Measurements from ENCODE around the gene SRPK3.

Gene SRPK3

GRCh38 chrX:153800177-153800722 is 19.4 kb downstream of the SRPK3 start:
- H3K36me3 Mint-ChIP-seq (ENCODE audit: low read depth), result peaks cover 36% of the 10 kb centered on the region
- H3K4me1 Mint-ChIP-seq (ENCODE audit: low read depth), result peaks cover 16% of the 10 kb centered on the region
- no peak for DNase-seq
- H3K9me3 Mint-ChIP-seq, result no peaks in the 10 kb centered on the region
- peaks cover 10% of the 10 kb centered on the region for H3K27me3 Mint-ChIP-seq
- no peak overlapping the region for H3K4me3 Mint-ChIP-seq
- no peak overlapping the region for H3K27ac Mint-ChIP-seq

DNA sequence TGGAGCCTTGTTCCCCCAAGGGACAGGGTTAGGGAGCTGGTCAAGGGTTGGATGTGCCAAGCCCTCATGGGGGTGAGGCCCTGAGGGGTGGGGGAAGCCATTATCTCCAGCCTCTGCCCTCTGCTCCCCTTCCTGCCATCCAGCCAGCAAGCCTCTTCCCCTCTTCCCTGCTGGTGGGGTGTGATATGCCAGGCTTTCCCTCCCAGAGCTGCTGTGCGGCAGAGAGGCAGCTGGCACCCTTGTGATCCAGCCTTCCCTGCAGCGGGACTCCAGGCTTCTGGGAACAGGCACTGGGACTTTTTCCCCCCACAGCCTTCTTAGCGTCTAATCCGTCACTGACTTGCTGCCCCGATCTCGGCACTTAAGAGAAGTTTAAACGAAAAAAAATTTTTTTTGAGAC is 19.9 kb downstream of the SRPK3 start:
- Mint-ChIP-seq H3K9me3 (no peaks in the 10 kb centered on the region), H3K4me1 (ENCODE audit: low read depth) (peaks cover 15% of the 10 kb centered on the region), H3K27ac (no peak overlapping the region), H3K36me3 (ENCODE audit: low read depth) (peaks cover 31% of the 10 kb centered on the region), H3K4me3 (no peak overlapping the region), H3K27me3 (peaks cover 13% of the 10 kb centered on the region)
- no peak for DNase-seq

- Mint-ChIP-seq H3K4me3 (no peak overlapping the region), H3K4me1 (ENCODE audit: low read depth) (peaks cover 6% of the 10 kb centered on the region), H3K36me3 (ENCODE audit: low read depth) (peaks cover 22% of the 10 kb centered on the region), H3K27ac (no peak overlapping the region), H3K9me3 (no peaks in the 10 kb centered on the region), H3K27me3 (peaks cover 6% of the 10 kb centered on the region)
- no peak for DNase-seq
Observed at GRCh38 chrX:153801669-153802068, 20.8 kb downstream of the SRPK3 start.

- Mint-ChIP-seq H3K4me1 (ENCODE audit: low read depth) (peaks cover 1% of the 10 kb centered on the region), H3K27ac (no peak overlapping the region), H3K4me3 (no peak overlapping the region), H3K27me3 (peaks cover 6% of the 10 kb centered on the region), H3K36me3 (ENCODE audit: low read depth) (peaks cover 16% of the 10 kb centered on the region), H3K9me3 (no peaks in the 10 kb centered on the region)
- DNase-seq, result no peak
Observed at GRCh38 chrX:153802513-153803045, 21.7 kb downstream of the SRPK3 start.

GRCh38 chrX:153803211-153804099 is 22.6 kb downstream of the SRPK3 start:
- H3K9me3 Mint-ChIP-seq, result no peaks in the 10 kb centered on the region
- no peaks in the 10 kb centered on the region for H3K4me1 Mint-ChIP-seq (ENCODE audit: low read depth)
- DNase-seq, result no peak
- H3K27ac Mint-ChIP-seq, result no peak overlapping the region
- no peak overlapping the region for H3K4me3 Mint-ChIP-seq
- H3K27me3 Mint-ChIP-seq, result peaks cover 8% of the 10 kb centered on the region
- peaks cover 10% of the 10 kb centered on the region for H3K36me3 Mint-ChIP-seq (ENCODE audit: low read depth)

DNA sequence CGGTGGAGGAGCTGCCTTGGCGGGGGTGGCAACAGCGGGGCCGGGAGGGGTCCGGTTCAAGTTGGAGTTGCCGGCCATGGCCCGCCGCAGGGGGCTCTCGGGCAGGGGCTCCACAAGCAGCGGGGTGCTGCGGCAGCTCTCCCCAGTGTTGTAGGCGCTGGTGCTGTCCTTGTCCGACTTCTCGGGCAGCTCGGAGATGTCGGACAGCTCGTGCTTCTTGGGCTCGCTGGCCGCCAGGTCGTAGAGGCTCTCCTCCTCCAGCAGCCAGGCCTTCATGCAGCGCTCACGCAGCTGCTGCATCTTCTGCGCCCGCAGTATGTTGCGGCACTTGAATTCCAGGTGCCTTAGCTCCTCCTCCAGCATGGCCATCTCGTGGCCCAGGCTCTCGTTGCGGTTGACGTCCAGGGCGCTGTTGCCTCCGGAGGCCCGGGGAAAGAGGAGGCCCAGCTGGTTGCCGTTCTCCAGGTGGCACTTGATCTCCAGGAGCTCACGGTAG is 23.3 kb downstream of the SRPK3 start:
- Mint-ChIP-seq H3K4me3 (no peak overlapping the region), H3K27ac (no peak overlapping the region), H3K27me3 (peaks cover 8% of the 10 kb centered on the region), H3K9me3 (no peaks in the 10 kb centered on the region), H3K36me3 (ENCODE audit: low read depth) (peaks cover 3% of the 10 kb centered on the region), H3K4me1 (ENCODE audit: low read depth) (no peaks in the 10 kb centered on the region)
- no peak for DNase-seq

DNA sequence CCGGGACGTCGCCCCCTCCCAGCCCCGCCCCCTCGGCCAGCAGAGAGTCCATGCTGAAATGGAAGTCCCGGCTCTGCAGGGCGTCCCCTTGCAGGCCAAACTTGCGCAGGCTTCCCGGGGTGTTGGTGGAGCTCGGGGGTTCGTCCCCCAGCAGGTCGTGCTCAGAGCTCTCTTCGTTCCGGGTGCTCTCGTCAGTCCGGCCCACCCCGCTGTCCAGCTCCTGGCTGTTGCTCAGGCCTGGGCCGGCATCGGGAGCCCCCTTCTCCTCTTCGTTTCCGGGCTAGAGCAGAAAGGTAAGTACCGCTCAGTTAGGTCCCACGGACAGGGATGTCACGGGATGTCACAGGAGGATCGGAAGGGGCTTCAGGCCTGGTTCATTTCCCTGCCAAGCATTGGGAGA is 23.8 kb downstream of the SRPK3 start:
- H3K36me3 Mint-ChIP-seq (ENCODE audit: low read depth), result no peaks in the 10 kb centered on the region
- peaks cover 10% of the 10 kb centered on the region for H3K27me3 Mint-ChIP-seq
- H3K4me1 Mint-ChIP-seq (ENCODE audit: low read depth), result no peaks in the 10 kb centered on the region
- no peak overlapping the region for H3K4me3 Mint-ChIP-seq
- H3K9me3 Mint-ChIP-seq, result no peaks in the 10 kb centered on the region
- no peak overlapping the region for H3K27ac Mint-ChIP-seq
- no peak for DNase-seq

DNA sequence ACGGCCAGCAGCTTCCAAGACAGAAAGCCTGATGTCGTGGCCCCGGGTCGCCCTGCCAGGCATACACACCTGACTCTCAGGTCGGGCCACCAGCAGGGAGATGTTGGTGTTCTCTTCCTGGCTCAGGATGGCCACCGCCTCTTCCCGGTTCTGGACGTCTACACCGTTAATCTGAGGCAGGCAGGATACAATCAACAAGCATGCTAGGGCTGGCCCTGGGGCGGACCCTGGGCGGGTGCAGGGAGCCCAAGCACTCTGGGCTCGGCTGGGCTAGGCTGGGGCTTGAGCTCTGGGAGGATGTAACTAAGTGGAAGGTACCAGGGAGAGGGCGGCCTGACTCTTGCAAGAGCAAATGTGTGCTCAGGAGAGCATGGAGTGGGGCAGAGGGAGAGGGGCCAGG is 24.6 kb downstream of the SRPK3 start:
- H3K4me1 Mint-ChIP-seq (ENCODE audit: low read depth), result no peaks in the 10 kb centered on the region
- peaks cover 16% of the 10 kb centered on the region for H3K27me3 Mint-ChIP-seq
- no peaks in the 10 kb centered on the region for H3K9me3 Mint-ChIP-seq
- no peak overlapping the region for H3K27ac Mint-ChIP-seq
- DNase-seq, result no peak
- no peak overlapping the region for H3K4me3 Mint-ChIP-seq
- no peaks in the 10 kb centered on the region for H3K36me3 Mint-ChIP-seq (ENCODE audit: low read depth)

- H3K9me3 Mint-ChIP-seq, result no peaks in the 10 kb centered on the region
- no peaks in the 10 kb centered on the region for H3K4me1 Mint-ChIP-seq (ENCODE audit: low read depth)
- no peak overlapping the region for H3K27ac Mint-ChIP-seq
- peaks cover 23% of the 10 kb centered on the region for H3K27me3 Mint-ChIP-seq
- H3K36me3 Mint-ChIP-seq (ENCODE audit: low read depth), result no peaks in the 10 kb centered on the region
- DNase-seq, result no peak
- no peak overlapping the region for H3K4me3 Mint-ChIP-seq
Observed at GRCh38 chrX:153806999-153807575, 26.2 kb downstream of the SRPK3 start.

GRCh38 chrX:153807976-153808375 is 27.1 kb downstream of the SRPK3 start:
- Mint-ChIP-seq H3K27me3 (peaks cover 27% of the 10 kb centered on the region), H3K4me1 (ENCODE audit: low read depth) (no peaks in the 10 kb centered on the region), H3K27ac (no peak overlapping the region), H3K9me3 (no peaks in the 10 kb centered on the region), H3K36me3 (ENCODE audit: low read depth) (no peaks in the 10 kb centered on the region), H3K4me3 (no peak overlapping the region)
- no peak for DNase-seq

GRCh38 chrX:153812220-153812619 is 31.4 kb downstream of the SRPK3 start:
- H3K36me3 Mint-ChIP-seq (ENCODE audit: low read depth), result no peaks in the 10 kb centered on the region
- DNase-seq, result no peak
- H3K4me3 Mint-ChIP-seq, result no peak overlapping the region
- no peaks in the 10 kb centered on the region for H3K9me3 Mint-ChIP-seq
- H3K4me1 Mint-ChIP-seq (ENCODE audit: low read depth), result peaks cover 15% of the 10 kb centered on the region
- no peak overlapping the region for H3K27ac Mint-ChIP-seq
- H3K27me3 Mint-ChIP-seq, result peaks cover 51% of the 10 kb centered on the region

DNA sequence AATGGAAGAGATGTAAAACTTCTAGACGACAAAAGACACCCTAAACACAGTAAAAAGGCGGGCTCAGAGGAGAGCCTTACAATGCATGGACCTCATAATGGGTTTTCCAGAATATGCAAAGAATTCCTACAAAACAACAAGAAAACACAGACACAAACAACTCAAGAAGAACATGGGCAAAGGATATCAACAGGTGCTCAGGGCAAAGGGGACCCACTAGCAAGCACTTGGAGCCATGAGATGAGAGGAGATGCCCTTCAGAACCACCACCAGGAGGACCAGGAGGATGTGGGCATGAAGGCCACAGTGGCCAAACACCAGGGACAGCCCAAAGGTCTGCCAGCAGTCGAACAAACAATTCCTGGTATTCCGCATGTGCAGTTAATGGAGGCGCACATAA is 32.3 kb downstream of the SRPK3 start:
- peaks cover 18% of the 10 kb centered on the region for H3K4me1 Mint-ChIP-seq (ENCODE audit: low read depth)
- no peak overlapping the region for H3K27ac Mint-ChIP-seq

DNA sequence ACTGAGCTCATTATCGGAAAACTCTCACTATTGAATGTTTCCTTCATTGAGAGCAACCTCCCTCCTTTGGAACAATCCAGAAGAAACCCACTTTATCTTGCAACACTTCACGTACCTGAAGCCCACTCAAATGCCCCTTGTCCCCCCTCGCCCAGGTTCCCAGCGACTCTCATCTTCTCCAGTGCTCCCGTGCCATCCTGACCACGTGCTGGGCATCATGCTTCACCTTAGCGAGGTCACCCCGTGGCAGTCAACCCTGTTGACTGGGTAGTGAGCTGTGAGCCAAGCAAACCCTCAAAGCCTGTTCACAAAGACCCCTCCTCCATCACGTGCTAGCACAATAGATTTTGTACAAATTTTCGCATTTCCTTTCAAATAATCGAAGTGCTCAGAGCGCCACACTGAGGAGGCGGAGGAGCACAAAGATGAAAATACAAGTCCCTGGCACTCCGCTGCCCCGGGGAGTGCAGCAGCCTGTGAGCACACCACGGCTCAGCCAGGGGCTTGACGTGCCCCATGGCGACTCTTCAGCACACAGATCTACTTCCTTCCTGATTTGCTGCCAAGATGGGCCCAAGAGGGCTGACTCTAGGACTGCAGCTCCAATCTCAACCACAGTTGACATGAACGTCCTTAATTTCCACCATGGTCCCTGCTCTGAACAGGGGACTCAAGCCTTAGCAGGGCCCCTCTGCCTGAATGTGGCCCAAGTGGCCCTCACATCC is 33.9 kb downstream of the SRPK3 start:
- Mint-ChIP-seq H3K36me3 (ENCODE audit: low read depth) (no peaks in the 10 kb centered on the region), H3K4me3 (no peak overlapping the region), H3K27ac (no peak overlapping the region), H3K9me3 (no peaks in the 10 kb centered on the region), H3K4me1 (ENCODE audit: low read depth) (peaks cover 24% of the 10 kb centered on the region), H3K27me3 (peaks cover 65% of the 10 kb centered on the region)
- no peak for DNase-seq

More for the DNA sequence above, 32.3 kb downstream of the SRPK3 start:
- DNase-seq, result no peak
- Mint-ChIP-seq H3K4me3 (no peak overlapping the region), H3K9me3 (no peaks in the 10 kb centered on the region), H3K36me3 (ENCODE audit: low read depth) (no peaks in the 10 kb centered on the region), H3K27me3 (peaks cover 57% of the 10 kb centered on the region)

Measured in activated T-cell treated with anti-CD3 and anti-CD28 coated beads, Interleukin-2, amount 50 U/mL, for 24 hours (primary cell).